HL-60 (cell line): Measurements from ENCODE around the gene ARPC1A.
"Not testable (repeated sequence)": the region's sequence is repeated elsewhere in the genome, so short reads cannot be mapped to it uniquely, and the experiment has no call there.

Experiments
- DNase-seq, 2 experiments: peaks; one replicate each; pipeline ENCODE4 v3.0.0-alpha.2; 2010 to 2020; ENCODE audit warnings: low read depth in 1 of 2, low spot score in 1 of 2
- H3K27ac ChIP-seq: fragments of 250-450 bp; sonication (Bioruptor Pico); replicated peaks from 2 replicates; pipeline ENCODE4 v1.5.1; 2020; ENCODE audit warnings: mild to moderate bottlenecking, moderate library complexity
- H3K27me3 ChIP-seq: fragments of 250-450 bp; sonication (Bioruptor Pico); 2 replicates; pipeline ENCODE4 v1.5.1; 2021; ENCODE audit warnings: mild to moderate bottlenecking, moderate library complexity; ENCODE audit not compliant: insufficient read depth, poor library complexity, severe bottlenecking
- H3K4me3 ChIP-seq: replicated peaks from 2 replicates; pipeline ENCODE4 v1.5.1; 2011; ENCODE audit warnings: mild to moderate bottlenecking, control low read depth, low read length; ENCODE audit not compliant: insufficient read depth
- CTCF ChIP-seq: IDR thresholded peaks from one replicate; pipeline ENCODE4 v1.5.1; 2011; ENCODE audit warnings: low read length, control low read depth, inconsistent platforms; ENCODE audit not compliant: insufficient read depth
- GABPA ChIP-seq: IDR thresholded peaks from 2 replicates; pipeline ENCODE4 v1.6.1; 2012; ENCODE audit warnings: low read depth
- POLR2AphosphoS5 ChIP-seq: IDR thresholded peaks from 2 replicates; pipeline ENCODE4 v1.6.1; 2012; ENCODE audit warnings: low read depth
- REST ChIP-seq: IDR thresholded peaks from 2 replicates; pipeline ENCODE4 v1.6.1; 2012; ENCODE audit warnings: low read depth; ENCODE audit not compliant: insufficient replicate concordance
- SPI1 ChIP-seq: IDR thresholded peaks from 2 replicates; pipeline ENCODE4 v1.6.1; 2012; ENCODE audit warnings: low read depth, mild to moderate bottlenecking, borderline replicate concordance

The ARPC1A gene

GRCh38 chr7:99357701-99358490 is 32.2 kb downstream of the ARPC1A start:
- no peak overlapping the region for H3K4me3 ChIP-seq
- no peaks in the 10 kb centered on the region for H3K27me3 ChIP-seq
- TF ChIP-seq SPI1 (no peak), CTCF (no peak), GABPA (no peak), REST (no peak), POLR2AphosphoS5 (no peak)
- DNase-seq, result no peak
- no peak overlapping the region for H3K27ac ChIP-seq

GRCh38 chr7:99358521-99358920 is 32.8 kb downstream of the ARPC1A start:
- not testable (repeated sequence) for H3K4me3 ChIP-seq

GRCh38 chr7:99359465-99360154 is 33.9 kb downstream of the ARPC1A start:
- DNase-seq, result no peak
- no peak for TF ChIP-seq GABPA
- TF ChIP-seq SPI1, result no peak
- TF ChIP-seq REST, result no peak
- TF ChIP-seq CTCF, result no peak
- no peak for TF ChIP-seq POLR2AphosphoS5
- Histone ChIP-seq H3K27me3 (no peaks in the 10 kb centered on the region), H3K27ac (no peak overlapping the region), H3K4me3 (no peak overlapping the region)

More at GRCh38 chr7:99358521-99358920, 32.8 kb downstream of the ARPC1A start:
- not testable (repeated sequence) for H3K27ac ChIP-seq, H3K27me3 ChIP-seq, DNase-seq

- no peak overlapping the region for H3K27ac ChIP-seq
- no peak overlapping the region for H3K4me3 ChIP-seq
- TF ChIP-seq CTCF (no peak), GABPA (no peak), SPI1 (no peak), POLR2AphosphoS5 (no peak), REST (no peak)
- DNase-seq, result no peak
- no peaks in the 10 kb centered on the region for H3K27me3 ChIP-seq
These were observed 37.1 kb downstream of the ARPC1A start for GRCh38 chr7:99362801-99363200.
